Fibroblast of skin of right biceps (primary cell): ENCODE data around the gene APOL1.
"Not testable (repeated sequence)": the region's sequence is repeated elsewhere in the genome, so short reads cannot be mapped to it uniquely, and the experiment has no call there.

Experiments used
- DNase-seq: peaks from one replicate; pipeline ENCODE4 v3.0.0-alpha.2; 2013

APOL1 gene

GRCh38 chr22:36245805-36246356 is 7.1 kb upstream of the APOL1 start:
- no peak for DNase-seq

GRCh38 chr22:36246718-36247117 is 6.2 kb upstream of the APOL1 start:
- no peak for DNase-seq

- DNase-seq, result no peak
Observed at GRCh38 chr22:36247955-36248354, 5.0 kb upstream of the APOL1 start.

GRCh38 chr22:36249160-36249559 is 3.8 kb upstream of the APOL1 start:
- DNase-seq, result no peak

GRCh38 chr22:36250292-36250960 is 2.5 kb upstream of the APOL1 start:
- not testable (repeated sequence) for DNase-seq

- DNase-seq, result not testable (repeated sequence)
Observed at GRCh38 chr22:36251979-36252608, 839 bp upstream of the APOL1 start.

GRCh38 chr22:36253523-36254490 is 874 bp downstream of the APOL1 start:
- DNase-seq, result no peak

- DNase-seq, result not testable (repeated sequence)
Observed at GRCh38 chr22:36255572-36255971, 2.6 kb downstream of the APOL1 start.

- DNase-seq, result no peak
Observed at GRCh38 chr22:36256478-36256877, 3.5 kb downstream of the APOL1 start.

- no peak for DNase-seq
Observed at GRCh38 chr22:36257308-36257707, 4.4 kb downstream of the APOL1 start.

GRCh38 chr22:36257948-36258670 is 5.2 kb downstream of the APOL1 start:
- no peak for DNase-seq

GRCh38 chr22:36258701-36259614 is 6.0 kb downstream of the APOL1 start:
- peak; percentile 55 for DNase-seq

GRCh38 chr22:36259615-36260300 is 6.8 kb downstream of the APOL1 start:
- DNase-seq, result no peak

GRCh38 chr22:36261675-36262074 is 8.7 kb downstream of the APOL1 start:
- DNase-seq, result not testable (repeated sequence)

GRCh38 chr22:36262307-36262706 is 9.4 kb downstream of the APOL1 start:
- DNase-seq, result not testable (repeated sequence)

- not testable (repeated sequence) for DNase-seq
Observed at GRCh38 chr22:36263216-36263673, 10.3 kb downstream of the APOL1 start.

- DNase-seq, result not testable (repeated sequence)
Observed at GRCh38 chr22:36263886-36264664, 11.1 kb downstream of the APOL1 start.

- DNase-seq, result no peak
Observed at GRCh38 chr22:36267058-36267457, 14.1 kb downstream of the APOL1 start.

- no peak for DNase-seq
Observed at GRCh38 chr22:36267896-36268485, 15.1 kb downstream of the APOL1 start.
